Tibial artery (tissue), 4 donors: ENCODE data around the gene IGSF9.

Experiments
- DNase-seq, 2 donors: peaks; one replicate each; pipeline ENCODE4 v3.0.0-alpha.2; 2019
- H3K27ac ChIP-seq, 2 donors: fragments of 200-600 bp; sonication (generic) in 1 of 2; 1 replicate in 1 of 2; 2 replicates in 1 of 2; pipeline ENCODE4 v1.5.1; 2018 to 2019; ENCODE audit warnings: mild to moderate bottlenecking in 1 of 2
- H3K27me3 ChIP-seq, 2 donors: fragments of 200-600 bp; sonication (generic) in 1 of 2; one replicate each; pipeline versions ENCODE4 v1.5.1 to v1.6.0; 2016 to 2019
- H3K36me3 ChIP-seq, 3 donors: fragments of 200-600 bp; sonication (generic) in 2 of 3; one replicate each; pipeline ENCODE4 v1.5.1; 2016 to 2019; ENCODE audit warnings: mild to moderate bottlenecking in 2 of 3
- H3K4me1 ChIP-seq, 4 donors: fragments of 200-600 bp; sonication (generic) in 2 of 4; 1 replicate in 3 of 4; 2 replicates in 1 of 4; pipeline ENCODE4 v1.5.1; 2016 to 2019
- H3K4me3 ChIP-seq, 2 donors: fragments of 200-600 bp; sonication (generic) in 1 of 2; 1 replicate in 1 of 2; 2 replicates in 1 of 2; pipeline ENCODE4 v1.5.1; 2018 to 2019; ENCODE audit warnings: mild to moderate bottlenecking in 2 of 2
- H3K9me3 ChIP-seq, 3 donors: fragments of 200-600 bp; sonication (generic) in 1 of 3; one replicate each; pipeline ENCODE4 v1.5.1; 2016 to 2019
- CTCF ChIP-seq, 2 experiments: fragments of 200-600 bp in 1 of 2; fragments of 450-650 bp in 1 of 2; IDR thresholded peaks; one replicate each; pipeline ENCODE4 v1.5.1; 2017 to 2019; ENCODE audit warnings: antibody characterized with exemption in 2 of 2, mild to moderate bottlenecking in 1 of 2, moderate library complexity in 1 of 2
- intact Hi-C: fragments of 100-400 bp; cut with DNase I; formaldehyde crosslinking; loops from one replicate; pipeline ENCODE4 v1.15.0; 2023; ENCODE audit warnings: low total_unique reads

Gene IGSF9

DNA sequence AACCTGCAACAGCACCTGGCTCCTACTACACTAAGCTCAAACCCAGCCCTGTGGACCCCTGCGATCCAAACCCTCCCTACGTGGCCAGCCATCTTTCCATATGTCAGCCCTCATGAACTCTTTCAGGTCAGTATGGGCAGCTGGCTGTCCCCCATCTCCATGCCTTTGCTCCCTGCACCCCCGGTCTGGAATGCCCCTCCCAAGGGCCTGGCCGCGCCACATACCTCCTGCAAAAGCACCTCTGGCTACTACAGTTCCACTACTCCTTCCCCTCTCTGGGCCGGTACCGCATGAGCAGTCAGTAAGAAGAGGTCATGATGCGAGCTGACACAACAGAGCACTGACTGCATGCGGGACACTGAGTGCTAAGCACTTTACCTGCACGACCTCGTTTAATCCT lies 10.1 kb downstream of the IGSF9 start:
- no peaks in the 10 kb centered on the region for H3K36me3 ChIP-seq
- H3K27ac ChIP-seq: no peak overlapping the region
- no peak for TF ChIP-seq CTCF (IDR thresholded peaks at IDR 0.05)
- no peak for DNase-seq
- peaks cover 0 to 27% of the 10 kb centered on the region in 2 donors for H3K27me3 ChIP-seq
- intact Hi-C loops: loop anchor here (5.0 kb wide), 1 partner anchor 72 kb away; no protein-coding TSS in a partner anchor
- no peaks in the 10 kb centered on the region for H3K9me3 ChIP-seq
- no peak overlapping the region for H3K4me3 ChIP-seq
- H3K4me1 ChIP-seq: peaks cover 0 to 15% (median 4%) of the 10 kb centered on the region in 4 donors

- Histone ChIP-seq H3K4me3 (no peak overlapping the region), H3K27ac (no peak overlapping the region), H3K36me3 (no peaks in the 10 kb centered on the region), H3K9me3 (no peaks in the 10 kb centered on the region), H3K27me3 (peaks cover 0 to 23% of the 10 kb centered on the region in 2 donors), H3K4me1 (peaks cover 0 to 15% (median 4%) of the 10 kb centered on the region in 4 donors)
- intact Hi-C loops: loop anchor here (5.0 kb wide), 1 partner anchor 73 kb away; no protein-coding TSS in a partner anchor
- no peak for DNase-seq
- no peak for TF ChIP-seq CTCF (IDR thresholded peaks at IDR 0.05)
Measured at GRCh38 chr1:159934136-159935039, 11.0 kb downstream of the IGSF9 start.

DNA sequence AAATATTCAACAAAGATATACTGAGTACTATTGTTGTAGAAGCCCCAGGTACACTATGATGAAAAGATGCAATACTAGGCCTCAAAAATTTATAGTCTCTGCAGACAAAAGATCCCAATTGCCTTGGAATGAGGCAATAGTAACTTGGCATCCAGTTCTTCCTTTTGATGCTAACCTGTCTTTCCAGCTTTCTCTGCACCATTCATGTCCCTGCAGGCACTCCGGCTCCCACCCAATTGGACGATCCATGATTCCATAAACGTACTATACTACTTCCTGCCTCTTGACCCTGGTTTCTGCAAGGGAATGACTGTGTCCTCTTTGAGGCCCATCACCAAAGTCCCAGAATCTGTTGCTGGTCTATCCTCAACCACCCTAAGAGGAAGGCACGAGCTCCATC lies 12.1 kb downstream of the IGSF9 start:
- intact Hi-C loops: no loop called here
- H3K36me3 ChIP-seq: no peaks in the 10 kb centered on the region
- H3K27me3 ChIP-seq: peaks cover 0 to 21% of the 10 kb centered on the region in 2 donors
- TF ChIP-seq CTCF (IDR thresholded peaks at IDR 0.05): no peak
- DNase-seq: no peak
- no peaks in the 10 kb centered on the region for H3K9me3 ChIP-seq
- peaks cover 0 to 15% (median 4%) of the 10 kb centered on the region in 4 donors for H3K4me1 ChIP-seq
- no peak overlapping the region for H3K4me3 ChIP-seq
- H3K27ac ChIP-seq: no peak overlapping the region

DNA sequence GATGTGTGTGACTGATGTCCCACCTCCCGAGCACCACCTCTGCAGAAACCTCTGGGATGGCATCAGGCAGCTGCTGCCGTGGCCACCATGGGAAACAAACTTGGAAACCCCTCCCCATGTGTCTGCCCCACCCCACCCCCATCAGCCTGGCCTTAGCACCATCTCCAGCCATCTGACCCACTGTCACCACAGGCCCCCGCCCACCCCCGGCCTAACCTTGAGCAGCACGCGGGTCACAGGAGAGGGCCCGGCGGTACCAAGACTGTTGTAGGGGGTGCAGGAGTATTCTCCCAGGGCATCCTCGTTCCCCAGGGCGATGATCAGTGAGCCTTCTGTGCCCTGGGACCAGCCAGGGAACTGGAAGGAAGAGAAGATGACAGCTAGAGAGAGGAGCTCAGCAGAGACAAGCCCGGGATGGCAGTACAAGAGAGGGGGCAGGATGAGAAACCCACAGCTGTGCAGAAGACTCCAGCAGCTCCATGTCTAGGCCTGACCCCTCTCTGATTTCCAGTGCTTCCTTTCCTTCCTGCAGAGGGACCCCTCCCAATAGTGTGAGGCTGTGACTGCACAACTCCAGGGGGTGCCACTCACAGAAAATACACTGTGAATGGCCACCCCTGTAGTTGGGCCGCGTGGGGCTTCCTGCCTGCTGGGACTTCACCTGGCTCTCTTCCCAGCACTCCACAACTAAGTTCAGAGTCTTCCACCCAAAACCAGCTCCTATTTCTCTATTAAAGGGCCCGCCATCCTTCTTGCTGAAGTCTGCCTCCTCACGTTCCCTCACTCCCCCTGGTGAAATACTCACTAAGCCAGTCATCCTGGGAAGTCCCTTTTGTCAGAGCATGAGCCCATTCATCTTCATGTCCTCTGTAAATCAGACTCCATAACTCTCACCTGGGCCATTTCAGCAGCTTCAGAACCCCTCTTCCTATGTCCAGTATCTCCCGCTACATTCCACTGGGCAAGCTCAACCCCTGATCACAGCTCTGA lies 12.8 kb downstream of the IGSF9 start:
- Histone ChIP-seq H3K4me1 (peaks cover 0 to 15% (median 4%) of the 10 kb centered on the region in 4 donors), H3K9me3 (no peaks in the 10 kb centered on the region), H3K27me3 (peaks cover 0 to 14% of the 10 kb centered on the region in 2 donors), H3K4me3 (no peak overlapping the region), H3K27ac (no peak overlapping the region), H3K36me3 (no peaks in the 10 kb centered on the region)
- intact Hi-C loops: no loop called here
- TF ChIP-seq CTCF (IDR thresholded peaks at IDR 0.05): no peak
- no peak for DNase-seq

GRCh38 chr1:159931795-159932173 lies 13.6 kb downstream of the IGSF9 start:
- Histone ChIP-seq H3K9me3 (no peaks in the 10 kb centered on the region), H3K4me3 (no peak overlapping the region), H3K4me1 (peaks cover 0 to 15% (median 4%) of the 10 kb centered on the region in 4 donors), H3K27me3 (peaks cover 0 to 6% of the 10 kb centered on the region in 2 donors), H3K36me3 (no peaks in the 10 kb centered on the region), H3K27ac (no peak overlapping the region)
- DNase-seq: no peak
- intact Hi-C loops: no loop called here
- TF ChIP-seq CTCF (IDR thresholded peaks at IDR 0.05): no peak
